Astrocyte (in vitro differentiated cells and primary cell): ENCODE measurements around the gene RNU5D-1. TPM values are rescaled to one million over a fixed set of nuclear protein-coding genes. Genes with fewer than 3 reads are reported as not detected.

Source experiments
- DNase-seq: peaks from one replicate; pipeline ENCODE4 v3.0.0-alpha.2; 2010; ENCODE audit warnings: low read depth
- FAIRE-seq: peaks from 2 replicates; lab custom pipeline; 2011; peaks lifted over from hg19 to GRCh38; lab: Jason Lieb, UNC
- H2AFZ ChIP-seq: 2 replicates; pipeline ENCODE4 v1.6.0; 2012; ENCODE audit warnings: low read depth, low read length, inconsistent platforms
- H3K27ac ChIP-seq: 2 replicates; pipeline ENCODE4 v1.5.1; 2011; ENCODE audit warnings: low read depth, low read length, inconsistent platforms
- H3K27me3 ChIP-seq: 2 replicates; pipeline ENCODE4 v1.6.0; 2011; ENCODE audit warnings: low read length, inconsistent platforms; ENCODE audit not compliant: insufficient read depth
- H3K36me3 ChIP-seq: 2 replicates; pipeline ENCODE4 v1.5.1; 2011; ENCODE audit warnings: low read length, inconsistent platforms; ENCODE audit not compliant: insufficient read depth
- H3K4me1 ChIP-seq: 2 replicates; pipeline ENCODE4 v1.5.1; 2011; ENCODE audit warnings: low read length, inconsistent platforms; ENCODE audit not compliant: insufficient read depth
- H3K4me2 ChIP-seq: 2 replicates; pipeline ENCODE4 v1.6.0; 2012; ENCODE audit warnings: low read length, inconsistent platforms
- H3K4me3 ChIP-seq: 2 replicates; pipeline ENCODE4 v1.5.1; 2011; ENCODE audit warnings: low read depth, mild to moderate bottlenecking, low read length, inconsistent platforms; ENCODE audit not compliant: insufficient read depth
- H3K79me2 ChIP-seq: 2 replicates; pipeline ENCODE4 v1.6.0; 2012; ENCODE audit warnings: mild to moderate bottlenecking, low read length, inconsistent platforms; ENCODE audit not compliant: insufficient read depth
- H3K9ac ChIP-seq: 2 replicates; pipeline ENCODE4 v1.6.0; 2012; ENCODE audit warnings: mild to moderate bottlenecking, low read length, inconsistent platforms
- H3K9me3 ChIP-seq: 2 replicates; pipeline ENCODE4 v1.5.1; 2012; ENCODE audit warnings: low read depth, mild to moderate bottlenecking, low read length, inconsistent platforms; ENCODE audit not compliant: insufficient read depth
- H4K20me1 ChIP-seq: 2 replicates; pipeline ENCODE4 v1.6.0; 2012; ENCODE audit warnings: low read length, inconsistent platforms; ENCODE audit not compliant: insufficient read depth
- H3K27ac Mint-ChIP-seq: one replicate; pipeline ENCODE4 v1.8.0; 2021; ENCODE audit warnings: mild to moderate bottlenecking, mixed read lengths; ENCODE audit not compliant: unreplicated experiment
- H3K27me3 Mint-ChIP-seq: one replicate; pipeline ENCODE4 v1.8.0; 2021; ENCODE audit warnings: low read depth, mixed read lengths; ENCODE audit not compliant: unreplicated experiment
- H3K36me3 Mint-ChIP-seq: one replicate; pipeline ENCODE4 v1.8.0; 2021; ENCODE audit warnings: low read depth, mixed read lengths; ENCODE audit not compliant: unreplicated experiment
- H3K4me1 Mint-ChIP-seq: one replicate; pipeline ENCODE4 v1.8.0; 2021; ENCODE audit warnings: low read depth, mixed read lengths; ENCODE audit not compliant: unreplicated experiment
- H3K4me3 Mint-ChIP-seq: one replicate; pipeline ENCODE4 v1.8.0; 2021; ENCODE audit warnings: mild to moderate bottlenecking, moderate library complexity, mixed read lengths; ENCODE audit not compliant: unreplicated experiment
- H3K9me3 Mint-ChIP-seq: one replicate; pipeline ENCODE4 v1.8.0; 2021; ENCODE audit warnings: mild to moderate bottlenecking, mixed read lengths; ENCODE audit not compliant: unreplicated experiment
- CTCF ChIP-seq: IDR thresholded peaks from 2 replicates; pipeline ENCODE4 v1.5.1; 2011; ENCODE audit warnings: low read depth, mild to moderate bottlenecking, inconsistent platforms, low read length, moderate library complexity; ENCODE audit not compliant: insufficient read depth
- EZH2 ChIP-seq: IDR thresholded peaks from 2 replicates; pipeline ENCODE4 v1.6.1; 2012; ENCODE audit warnings: mild to moderate bottlenecking, low read length, inconsistent platforms; ENCODE audit not compliant: insufficient read depth
- total RNA-seq: library from RNA; stranded (reverse); gene quantifications from 2 replicates; pipeline ENCODE4 v1.2.1, GENCODE V29; 2021

Gene RNU5D-1
- total RNA-seq, 1 donor from 2014 or later = not detected

- Histone ChIP-seq H3K9ac (no peak overlapping the region), H3K4me3 (no peak overlapping the region), H3K36me3 (no peaks in the 10 kb centered on the region), H3K27me3 (no peaks in the 10 kb centered on the region), H2AFZ (no peak overlapping the region), H4K20me1 (no peaks in the 10 kb centered on the region), H3K27ac (no peak overlapping the region), H3K4me1 (peaks cover 8% of the 10 kb centered on the region), H3K4me2 (no peak overlapping the region), H3K9me3 (no peaks in the 10 kb centered on the region), H3K79me2 (peaks cover 13% of the 10 kb centered on the region)
- Mint-ChIP-seq H3K4me3 (no peak overlapping the region), H3K27ac (no peak overlapping the region), H3K9me3 (peaks cover 3% of the 10 kb centered on the region), H3K36me3 (no peaks in the 10 kb centered on the region), H3K27me3 (no peaks in the 10 kb centered on the region), H3K4me1 (peaks cover 4% of the 10 kb centered on the region)
- FAIRE-seq = no peak
- no peak for TF ChIP-seq EZH2
- TF ChIP-seq CTCF = no peak
- no peak for DNase-seq
Observed at GRCh38 chr1:44735992-44736391, 5.0 kb upstream of the RNU5D-1 start.

GRCh38 chr1:44733784-44734183 lies 2.8 kb upstream of the RNU5D-1 start:
- H4K20me1 ChIP-seq = no peaks in the 10 kb centered on the region
- FAIRE-seq = no peak
- H3K9me3 ChIP-seq = no peaks in the 10 kb centered on the region
- Mint-ChIP-seq H3K27me3 (no peaks in the 10 kb centered on the region), H3K9me3 (peaks cover 4% of the 10 kb centered on the region), H3K4me3 (no peak overlapping the region), H3K27ac (no peak overlapping the region), H3K36me3 (no peaks in the 10 kb centered on the region), H3K4me1 (peaks cover 4% of the 10 kb centered on the region)
- no peak for DNase-seq
- H3K79me2 ChIP-seq = no peaks in the 10 kb centered on the region
- H3K36me3 ChIP-seq = no peaks in the 10 kb centered on the region
- TF ChIP-seq CTCF = no peak
- TF ChIP-seq EZH2 = no peak
- H3K4me3 ChIP-seq = no peak overlapping the region
- H3K27me3 ChIP-seq = no peaks in the 10 kb centered on the region
- H2AFZ ChIP-seq = no peak overlapping the region
- H3K9ac ChIP-seq = no peak overlapping the region
- no peak overlapping the region for H3K4me2 ChIP-seq
- H3K27ac ChIP-seq = no peak overlapping the region
- H3K4me1 ChIP-seq = peaks cover 11% of the 10 kb centered on the region

GRCh38 chr1:44733365-44733764 lies 2.4 kb upstream of the RNU5D-1 start:
- H3K4me1 ChIP-seq = peaks cover 11% of the 10 kb centered on the region
- H3K4me2 ChIP-seq = no peak overlapping the region

More at GRCh38 chr1:44733365-44733764, 2.4 kb upstream of the RNU5D-1 start:
- Histone ChIP-seq H3K27ac (no peak overlapping the region), H3K27me3 (no peaks in the 10 kb centered on the region), H3K9ac (no peak overlapping the region), H2AFZ (peak overlapping the region; percentile 0), H3K79me2 (no peaks in the 10 kb centered on the region), H3K9me3 (no peaks in the 10 kb centered on the region), H3K4me3 (no peak overlapping the region), H3K36me3 (no peaks in the 10 kb centered on the region), H4K20me1 (no peaks in the 10 kb centered on the region)
- Mint-ChIP-seq H3K27ac (no peak overlapping the region), H3K9me3 (peaks cover 4% of the 10 kb centered on the region), H3K4me3 (no peak overlapping the region), H3K4me1 (peaks cover 4% of the 10 kb centered on the region), H3K36me3 (no peaks in the 10 kb centered on the region), H3K27me3 (no peaks in the 10 kb centered on the region)
- DNase-seq (peak; percentile 59), FAIRE-seq (no peak)
- no peak for TF ChIP-seq EZH2
- no peak for TF ChIP-seq CTCF
